ENCODE data around the gene SCNN1A.

GRCh38 chr12:6329703-6330064 is 45.7 kb downstream of the SCNN1A start:
- TF ChIP-seq POLR2A (IDR thresholded peaks at IDR 0.05) (no peak), CTCF (IDR thresholded peaks at IDR 0.05) (no peak)
